ENCODE results near the gene SPOCK1.
A peak's percentile ranks its signal among the peaks of the same experiment; 100 is the strongest.

- no peak for TF ChIP-seq GATA3 (IDR thresholded peaks at IDR 0.05; ENCODE audit: low read depth, low read length)
- TF ChIP-seq GATA2 (IDR thresholded peaks at IDR 0.05; ENCODE audit: low read depth, low read length): peak; percentile 30; the same call in 1 of the 2 replicates
Observed at GRCh38 chr5:137292461-137293027, 206.6 kb downstream of the SPOCK1 start.

Measured in SH-SY5Y (cell line).